PC-3 (cell line): ENCODE results near the gene MRC2.

ENCODE experiments used
- EZH2 ChIP-seq: fragments of 300-600 bp; sonication (generic); IDR thresholded peaks from one replicate; pipeline ENCODE4 v1.6.1; 2017; ENCODE audit warnings: antibody characterized with exemption, mild to moderate bottlenecking, low read length; ENCODE audit not compliant: unreplicated experiment
- EZH2phosphoT487 ChIP-seq: fragments of 300-600 bp; sonication (generic); IDR thresholded peaks from 2 replicates; pipeline ENCODE4 v1.6.1; 2018; ENCODE audit warnings: mild to moderate bottlenecking, antibody characterized with exemption, low read length, borderline replicate concordance
- TF ChIP-seq, protein P1 (sequence below): fragments of 300-600 bp; sonication (generic); conservative IDR thresholded peaks from 2 replicates; pipeline ENCODE4 v1.5.1; 2017; ENCODE audit warnings: antibody characterized with exemption, low read depth, mild to moderate bottlenecking, low read length

DNA sequence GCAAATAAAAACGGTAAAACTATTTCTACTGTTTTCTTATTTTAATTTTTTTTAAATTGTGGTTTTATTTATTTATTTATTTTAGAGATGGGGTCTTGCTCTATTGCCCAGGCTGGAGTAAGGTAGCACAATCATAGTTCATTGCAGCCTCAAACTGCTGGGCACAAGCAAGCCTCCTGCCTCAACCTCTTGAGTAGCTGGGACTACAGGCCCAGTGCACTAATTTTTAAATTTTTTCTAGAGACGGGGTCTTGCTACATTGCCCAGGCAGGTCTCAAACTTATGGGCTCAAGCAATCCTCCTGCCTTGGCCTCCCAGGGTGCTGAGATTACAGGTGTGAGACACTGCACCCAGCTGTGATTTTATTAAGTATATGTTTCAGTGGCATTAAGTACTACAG lies 46.5 kb upstream of the MRC2 start:
- TF ChIP-seq, protein P1, sequence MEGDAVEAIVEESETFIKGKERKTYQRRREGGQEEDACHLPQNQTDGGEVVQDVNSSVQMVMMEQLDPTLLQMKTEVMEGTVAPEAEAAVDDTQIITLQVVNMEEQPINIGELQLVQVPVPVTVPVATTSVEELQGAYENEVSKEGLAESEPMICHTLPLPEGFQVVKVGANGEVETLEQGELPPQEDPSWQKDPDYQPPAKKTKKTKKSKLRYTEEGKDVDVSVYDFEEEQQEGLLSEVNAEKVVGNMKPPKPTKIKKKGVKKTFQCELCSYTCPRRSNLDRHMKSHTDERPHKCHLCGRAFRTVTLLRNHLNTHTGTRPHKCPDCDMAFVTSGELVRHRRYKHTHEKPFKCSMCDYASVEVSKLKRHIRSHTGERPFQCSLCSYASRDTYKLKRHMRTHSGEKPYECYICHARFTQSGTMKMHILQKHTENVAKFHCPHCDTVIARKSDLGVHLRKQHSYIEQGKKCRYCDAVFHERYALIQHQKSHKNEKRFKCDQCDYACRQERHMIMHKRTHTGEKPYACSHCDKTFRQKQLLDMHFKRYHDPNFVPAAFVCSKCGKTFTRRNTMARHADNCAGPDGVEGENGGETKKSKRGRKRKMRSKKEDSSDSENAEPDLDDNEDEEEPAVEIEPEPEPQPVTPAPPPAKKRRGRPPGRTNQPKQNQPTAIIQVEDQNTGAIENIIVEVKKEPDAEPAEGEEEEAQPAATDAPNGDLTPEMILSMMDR, result no peak
- TF ChIP-seq EZH2phosphoT487, result no peak
- no peak for TF ChIP-seq EZH2
